ENCODE data around the gene GABRB1. TPM values are rescaled to one million over a fixed set of nuclear protein-coding genes. Genes with fewer than 3 reads are reported as not detected.

GABRB1 gene
- total and polyA plus RNA-seq, 2 experiments from 2014 or later, result 0.26 to 0.97 TPM

GRCh38 chr4:47154816-47155370, 123.5 kb downstream of the GABRB1 start:
- H3K4me1 Mint-ChIP-seq, result peaks cover 8% of the 10 kb centered on the region
- Histone ChIP-seq H3K27ac (ENCODE audit: low read depth) (no peak overlapping the region), H3K4me1 (ENCODE audit: insufficient read depth) (no peaks in the 10 kb centered on the region), H3K27me3 (ENCODE audit: insufficient read depth) (no peaks in the 10 kb centered on the region), H3K79me2 (replicated peaks; ENCODE audit: insufficient read depth) (no peaks in the 10 kb centered on the region), H3K9me2 (ENCODE audit: insufficient read depth) (no peaks in the 10 kb centered on the region), H3F3A (replicated peaks; ENCODE audit: low read depth) (no peaks in the 10 kb centered on the region), H3K4me2 (no peak overlapping the region), H3K4me3 (no peak overlapping the region), H3K36me3 (ENCODE audit: insufficient read depth) (no peaks in the 10 kb centered on the region), H2AFZ (peak overlapping the region; percentile 57; the same call in 1 of the 2 replicates), H4K20me1 (replicated peaks; ENCODE audit: insufficient read depth) (no peaks in the 10 kb centered on the region)
- 0 out of 2 replicates have a peak overlapping the region, but pooled peaks have one; percentile 7 for H3K27ac Mint-ChIP-seq
- peak; percentile 50; the same call in 2 of the 3 replicates for ATAC-seq
- peak; percentile 51 for DNase-seq (ENCODE audit: low spot score)
- TF ChIP-seq, protein P1, sequence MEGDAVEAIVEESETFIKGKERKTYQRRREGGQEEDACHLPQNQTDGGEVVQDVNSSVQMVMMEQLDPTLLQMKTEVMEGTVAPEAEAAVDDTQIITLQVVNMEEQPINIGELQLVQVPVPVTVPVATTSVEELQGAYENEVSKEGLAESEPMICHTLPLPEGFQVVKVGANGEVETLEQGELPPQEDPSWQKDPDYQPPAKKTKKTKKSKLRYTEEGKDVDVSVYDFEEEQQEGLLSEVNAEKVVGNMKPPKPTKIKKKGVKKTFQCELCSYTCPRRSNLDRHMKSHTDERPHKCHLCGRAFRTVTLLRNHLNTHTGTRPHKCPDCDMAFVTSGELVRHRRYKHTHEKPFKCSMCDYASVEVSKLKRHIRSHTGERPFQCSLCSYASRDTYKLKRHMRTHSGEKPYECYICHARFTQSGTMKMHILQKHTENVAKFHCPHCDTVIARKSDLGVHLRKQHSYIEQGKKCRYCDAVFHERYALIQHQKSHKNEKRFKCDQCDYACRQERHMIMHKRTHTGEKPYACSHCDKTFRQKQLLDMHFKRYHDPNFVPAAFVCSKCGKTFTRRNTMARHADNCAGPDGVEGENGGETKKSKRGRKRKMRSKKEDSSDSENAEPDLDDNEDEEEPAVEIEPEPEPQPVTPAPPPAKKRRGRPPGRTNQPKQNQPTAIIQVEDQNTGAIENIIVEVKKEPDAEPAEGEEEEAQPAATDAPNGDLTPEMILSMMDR (conservative IDR thresholded peaks at IDR 0.05; ENCODE audit: low read depth in 2 of 2), result 0 out of 4 replicates have a peak, but pooled peaks of 1 of the 2 experiments have one; percentile 6
- TF ChIP-seq POLR2AphosphoS5 (IDR thresholded peaks at IDR 0.05; ENCODE audit: low read depth), result no peak
- no peaks in the 10 kb centered on the region for H3K36me3 Mint-ChIP-seq (ENCODE audit: low read depth)
- no peak overlapping the region for H3K4me3 Mint-ChIP-seq
- no peaks in the 10 kb centered on the region for H3K9me3 Mint-ChIP-seq
- H3K27me3 Mint-ChIP-seq (ENCODE audit: insufficient read depth, low read depth, poor library complexity), result no peaks in the 10 kb centered on the region

- H3K9me3 Mint-ChIP-seq, result no peaks in the 10 kb centered on the region
These were observed 124.6 kb downstream of the GABRB1 start for GRCh38 chr4:47155919-47156318.

More at GRCh38 chr4:47155919-47156318, 124.6 kb downstream of the GABRB1 start:
- Histone ChIP-seq H2AFZ (no peak overlapping the region), H3K9me2 (ENCODE audit: insufficient read depth) (no peaks in the 10 kb centered on the region), H3K4me3 (no peak overlapping the region), H3F3A (replicated peaks; ENCODE audit: low read depth) (no peaks in the 10 kb centered on the region), H3K36me3 (ENCODE audit: insufficient read depth) (no peaks in the 10 kb centered on the region), H3K4me2 (no peak overlapping the region), H3K4me1 (ENCODE audit: insufficient read depth) (no peaks in the 10 kb centered on the region), H3K27ac (ENCODE audit: low read depth) (no peak overlapping the region), H4K20me1 (replicated peaks; ENCODE audit: insufficient read depth) (no peaks in the 10 kb centered on the region), H3K79me2 (replicated peaks; ENCODE audit: insufficient read depth) (no peaks in the 10 kb centered on the region), H3K27me3 (ENCODE audit: insufficient read depth) (no peaks in the 10 kb centered on the region)
- DNase-seq (ENCODE audit: low spot score) (no peak), ATAC-seq (no peak)
- no peaks in the 10 kb centered on the region for H3K36me3 Mint-ChIP-seq (ENCODE audit: low read depth)
- H3K4me1 Mint-ChIP-seq, result peaks cover 8% of the 10 kb centered on the region
- H3K27me3 Mint-ChIP-seq (ENCODE audit: insufficient read depth, low read depth, poor library complexity), result no peaks in the 10 kb centered on the region
- no peak overlapping the region for H3K27ac Mint-ChIP-seq
- H3K4me3 Mint-ChIP-seq, result no peak overlapping the region
- no peak for TF ChIP-seq ZNF462 (CRISPR knock-in tag; IDR thresholded peaks at IDR 0.05)

All from GM23338 (cell line).